ENCODE results near the gene PLEKHA6.

The PLEKHA6 gene

GRCh38 chr1:204188959-204189639 is 170.6 kb downstream of the PLEKHA6 start:
- no peak overlapping the region for H2BK15ac ChIP-seq (ENCODE audit: low read depth, poor library complexity, severe bottlenecking)
- H4K91ac ChIP-seq (ENCODE audit: low read length), result no peak overlapping the region
- H3K14ac ChIP-seq (ENCODE audit: low read length in 2 of 2), result no peak overlapping the region
- H2BK12ac ChIP-seq (ENCODE audit: low read length in 2 of 2), result no peak overlapping the region
- no peak overlapping the region for H2BK5ac ChIP-seq (ENCODE audit: low read depth, low read length, poor library complexity, severe bottlenecking)
- peaks cover 60 to 84% of the 10 kb centered on the region in 2 experiments for H3K27me3 ChIP-seq (ENCODE audit: control insufficient read depth in 1 of 2, insufficient read depth in 1 of 2, low read length in 2 of 2)
- no peak overlapping the region for H3K23ac ChIP-seq (ENCODE audit: low read length in 2 of 2)
- no peak overlapping the region for H2AFZ ChIP-seq (ENCODE audit: low read depth, low read length)
- H3K79me1 ChIP-seq (replicated peaks; ENCODE audit: low read length, poor library complexity, severe bottlenecking), result no peaks in the 10 kb centered on the region
- no peak overlapping the region for H3K18ac ChIP-seq (ENCODE audit: low read depth in 1 of 2, low read length in 2 of 2)
- H3K4me2 ChIP-seq (ENCODE audit: low read length, poor library complexity, severe bottlenecking), result no peak overlapping the region
- H3K36me3 ChIP-seq (ENCODE audit: control insufficient read depth in 1 of 2, insufficient read depth in 2 of 2, low read depth in 1 of 2, low read length in 2 of 2), result no peaks in the 10 kb centered on the region
- 92% methylated on average over 11 of the region's 11 CpGs for WGBS
- no peak overlapping the region for H2AK5ac ChIP-seq (ENCODE audit: low read length, severe bottlenecking)
- no peak overlapping the region for H4K8ac ChIP-seq (ENCODE audit: low read length)
- peaks cover 4% of the 10 kb centered on the region for H3K4me1 ChIP-seq (ENCODE audit: control insufficient read depth, insufficient read depth, low read depth, low read length)
- no peak overlapping the region for H3K4me3 ChIP-seq (ENCODE audit: insufficient read depth in 1 of 2, low read depth in 1 of 2, low read length in 2 of 2)
- no peaks in the 10 kb centered on the region for H3K9me3 ChIP-seq (ENCODE audit: control insufficient read depth, low read length)
- no peak overlapping the region for H3K9ac ChIP-seq (ENCODE audit: low read length)
- no peak for DNase-seq
- H2BK120ac ChIP-seq (ENCODE audit: low read depth, low read length), result no peak overlapping the region
- H3K4ac ChIP-seq (ENCODE audit: low read depth in 1 of 2, low read length in 2 of 2), result no peak overlapping the region
- H3K27ac ChIP-seq (ENCODE audit: low read length, poor library complexity, severe bottlenecking), result no peak overlapping the region

- WGBS, result 83% methylated on average over 7 of the region's 10 CpGs
- Histone ChIP-seq H3K79me1 (replicated peaks; ENCODE audit: low read length, poor library complexity, severe bottlenecking) (no peaks in the 10 kb centered on the region), H2BK15ac (ENCODE audit: low read depth, poor library complexity, severe bottlenecking) (no peak overlapping the region), H3K4me3 (ENCODE audit: insufficient read depth in 1 of 2, low read depth in 1 of 2, low read length in 2 of 2) (no peak overlapping the region), H2BK5ac (ENCODE audit: low read depth, low read length, poor library complexity, severe bottlenecking) (no peak overlapping the region), H3K14ac (ENCODE audit: low read length in 2 of 2) (no peak overlapping the region), H4K8ac (ENCODE audit: low read length) (no peak overlapping the region), H2BK12ac (ENCODE audit: low read length in 2 of 2) (no peak overlapping the region), H3K27me3 (ENCODE audit: control insufficient read depth in 1 of 2, insufficient read depth in 1 of 2, low read length in 2 of 2) (peaks cover 49 to 68% of the 10 kb centered on the region in 2 experiments), H3K27ac (ENCODE audit: low read length, poor library complexity, severe bottlenecking) (no peak overlapping the region), H3K4ac (ENCODE audit: low read depth in 1 of 2, low read length in 2 of 2) (peak overlapping the region in 1 of 2 experiments; percentile 64), H2AK5ac (ENCODE audit: low read length, severe bottlenecking) (no peak overlapping the region), H3K9ac (ENCODE audit: low read length) (no peak overlapping the region), H4K91ac (ENCODE audit: low read length) (no peak overlapping the region), H3K4me1 (ENCODE audit: control insufficient read depth, insufficient read depth, low read depth, low read length) (peaks cover 4% of the 10 kb centered on the region), H2BK120ac (ENCODE audit: low read depth, low read length) (no peak overlapping the region), H3K18ac (ENCODE audit: low read depth in 1 of 2, low read length in 2 of 2) (no peak overlapping the region), H2AFZ (ENCODE audit: low read depth, low read length) (no peak overlapping the region), H3K23ac (ENCODE audit: low read length in 2 of 2) (no peak overlapping the region), H3K9me3 (ENCODE audit: control insufficient read depth, low read length) (no peaks in the 10 kb centered on the region), H3K4me2 (ENCODE audit: low read length, poor library complexity, severe bottlenecking) (no peak overlapping the region), H3K36me3 (ENCODE audit: control insufficient read depth in 1 of 2, insufficient read depth in 2 of 2, low read depth in 1 of 2, low read length in 2 of 2) (no peaks in the 10 kb centered on the region)
- DNase-seq, result no peak
Observed at GRCh38 chr1:204186597-204186996, 173.1 kb downstream of the PLEKHA6 start.

- Histone ChIP-seq H2BK5ac (ENCODE audit: low read depth, low read length, poor library complexity, severe bottlenecking) (no peak overlapping the region), H2BK12ac (ENCODE audit: low read length in 2 of 2) (no peak overlapping the region), H2BK15ac (ENCODE audit: low read depth, poor library complexity, severe bottlenecking) (no peak overlapping the region), H3K23ac (ENCODE audit: low read length in 2 of 2) (peak overlapping the region in 1 of 2 experiments; percentile 27), H3K9ac (ENCODE audit: low read length) (no peak overlapping the region), H2AK5ac (ENCODE audit: low read length, severe bottlenecking) (no peak overlapping the region), H3K4me3 (ENCODE audit: insufficient read depth in 1 of 2, low read depth in 1 of 2, low read length in 2 of 2) (no peak overlapping the region), H3K79me1 (replicated peaks; ENCODE audit: low read length, poor library complexity, severe bottlenecking) (no peaks in the 10 kb centered on the region), H2AFZ (ENCODE audit: low read depth, low read length) (no peak overlapping the region), H3K14ac (ENCODE audit: low read length in 2 of 2) (no peak overlapping the region), H3K4me2 (ENCODE audit: low read length, poor library complexity, severe bottlenecking) (no peak overlapping the region), H3K18ac (ENCODE audit: low read depth in 1 of 2, low read length in 2 of 2) (no peak overlapping the region), H3K27me3 (ENCODE audit: control insufficient read depth in 1 of 2, insufficient read depth in 1 of 2, low read length in 2 of 2) (peaks cover 53 to 69% of the 10 kb centered on the region in 2 experiments), H3K27ac (ENCODE audit: low read length, poor library complexity, severe bottlenecking) (no peak overlapping the region), H4K8ac (ENCODE audit: low read length) (no peak overlapping the region), H2BK120ac (ENCODE audit: low read depth, low read length) (no peak overlapping the region), H4K91ac (ENCODE audit: low read length) (no peak overlapping the region), H3K9me3 (ENCODE audit: control insufficient read depth, low read length) (no peaks in the 10 kb centered on the region), H3K4me1 (ENCODE audit: control insufficient read depth, insufficient read depth, low read depth, low read length) (no peaks in the 10 kb centered on the region), H3K4ac (ENCODE audit: low read depth in 1 of 2, low read length in 2 of 2) (no peak overlapping the region), H3K36me3 (ENCODE audit: control insufficient read depth in 1 of 2, insufficient read depth in 2 of 2, low read depth in 1 of 2, low read length in 2 of 2) (no peaks in the 10 kb centered on the region)
- WGBS, result no CpG with 5 or more reads among the region's 1 CpG
- DNase-seq, result no peak
Observed at GRCh38 chr1:204181116-204181515, 178.6 kb downstream of the PLEKHA6 start.

GRCh38 chr1:204180133-204180532 is 179.6 kb downstream of the PLEKHA6 start:
- no peak overlapping the region for H3K4me3 ChIP-seq (ENCODE audit: insufficient read depth in 1 of 2, low read depth in 1 of 2, low read length in 2 of 2)

More at GRCh38 chr1:204180133-204180532, 179.6 kb downstream of the PLEKHA6 start:
- no peaks in the 10 kb centered on the region for H3K36me3 ChIP-seq (ENCODE audit: control insufficient read depth in 1 of 2, insufficient read depth in 2 of 2, low read depth in 1 of 2, low read length in 2 of 2)
- no peak overlapping the region for H2AFZ ChIP-seq (ENCODE audit: low read depth, low read length)
- no peaks in the 10 kb centered on the region for H3K9me3 ChIP-seq (ENCODE audit: control insufficient read depth, low read length)
- H2BK12ac ChIP-seq (ENCODE audit: low read length in 2 of 2), result no peak overlapping the region
- no peak overlapping the region for H3K4ac ChIP-seq (ENCODE audit: low read depth in 1 of 2, low read length in 2 of 2)
- H3K14ac ChIP-seq (ENCODE audit: low read length in 2 of 2), result no peak overlapping the region
- H2BK15ac ChIP-seq (ENCODE audit: low read depth, poor library complexity, severe bottlenecking), result no peak overlapping the region
- H2AK5ac ChIP-seq (ENCODE audit: low read length, severe bottlenecking), result no peak overlapping the region
- DNase-seq, result no peak
- peaks cover 57 to 73% of the 10 kb centered on the region in 2 experiments for H3K27me3 ChIP-seq (ENCODE audit: control insufficient read depth in 1 of 2, insufficient read depth in 1 of 2, low read length in 2 of 2)
- H2BK5ac ChIP-seq (ENCODE audit: low read depth, low read length, poor library complexity, severe bottlenecking), result no peak overlapping the region
- no peaks in the 10 kb centered on the region for H3K79me1 ChIP-seq (replicated peaks; ENCODE audit: low read length, poor library complexity, severe bottlenecking)
- H3K27ac ChIP-seq (ENCODE audit: low read length, poor library complexity, severe bottlenecking), result no peak overlapping the region
- no peak overlapping the region for H2BK120ac ChIP-seq (ENCODE audit: low read depth, low read length)
- no peak overlapping the region for H3K23ac ChIP-seq (ENCODE audit: low read length in 2 of 2)
- H3K18ac ChIP-seq (ENCODE audit: low read depth in 1 of 2, low read length in 2 of 2), result no peak overlapping the region
- no peaks in the 10 kb centered on the region for H3K4me1 ChIP-seq (ENCODE audit: control insufficient read depth, insufficient read depth, low read depth, low read length)
- no peak overlapping the region for H4K91ac ChIP-seq (ENCODE audit: low read length)
- WGBS, result 76% methylated on average over 4 of the region's 6 CpGs
- H4K8ac ChIP-seq (ENCODE audit: low read length), result no peak overlapping the region
- no peak overlapping the region for H3K4me2 ChIP-seq (ENCODE audit: low read length, poor library complexity, severe bottlenecking)
- no peak overlapping the region for H3K9ac ChIP-seq (ENCODE audit: low read length)

Measured in mesenchymal stem cell (in vitro differentiated cells and primary cell).